Adrenal gland (tissue), 12 donors: Measurements from ENCODE around the gene NRP2. TPM values are rescaled to one million over a fixed set of nuclear protein-coding genes. Genes with fewer than 3 reads are reported as not detected.

Experiments
- DNase-seq, 7 donors: peaks; one replicate each; pipeline ENCODE4 v3.0.0-alpha.2; 2019 to 2020
- H3K27ac ChIP-seq, 5 donors: fragments of 200-600 bp; sonication (generic) in 4 of 5; 1 replicate in 3 of 5; 2 replicates in 2 of 5; pipeline versions ENCODE4 v1.5.1 to v1.8.0; 2016 to 2020; ENCODE audit warnings: mild to moderate bottlenecking in 1 of 5
- H3K27me3 ChIP-seq: fragments of 200-600 bp; 2 replicates; pipeline ENCODE4 v1.8.0; 2021
- H3K36me3 ChIP-seq, 2 donors: fragments of 200-600 bp; replicated peaks in 1 of 2; 1 replicate in 1 of 2; 2 replicates in 1 of 2; pipeline versions ENCODE4 v1.5.1 to v1.8.0; 2018 to 2022
- H3K4me1 ChIP-seq, 2 donors: fragments of 200-600 bp; replicated peaks in 1 of 2; 1 replicate in 1 of 2; 2 replicates in 1 of 2; pipeline versions ENCODE4 v1.5.1 to v1.8.0; 2018 to 2021
- H3K4me3 ChIP-seq, 4 donors: fragments of 200-600 bp; sonication (generic) in 3 of 4; one replicate each; pipeline ENCODE4 v1.5.1; 2016 to 2018
- H3K9me3 ChIP-seq, 3 donors: fragments of 200-600 bp; sonication (generic) in 1 of 3; replicated peaks in 1 of 3; 1 replicate in 2 of 3; 2 replicates in 1 of 3; pipeline versions ENCODE4 v1.5.1 to v1.8.0; 2016 to 2021
- POLR2A ChIP-seq, 2 donors: fragments of 450-650 bp; IDR thresholded peaks; one replicate each; pipeline ENCODE4 v1.6.1; 2017; ENCODE audit warnings: antibody characterized with exemption in 2 of 2, mild to moderate bottlenecking in 2 of 2, moderate library complexity in 1 of 2
- WGBS, 4 donors: extraction: QIAGEN DNeasy Blood & Tissue Kit in 2 of 4; methylation state at CpG; one replicate each; pipeline versions ENCODE4 v1.1.5 to v1.1.7; 2013 to 2017; 5-methylcytosine and 5-hydroxymethylcytosine counted together
- intact Hi-C, 2 donors: fragments of 100-400 bp; cut with DNase I; formaldehyde crosslinking; loops; one replicate each; pipeline versions ENCODE4 v1.14.1 to v1.15.0; 2022 to 2023
- polyA plus RNA-seq, 3 donors: library from polyadenylated mRNA; stranded (reverse); fragments of 200-250 nt in 2 of 3; fragments of 350-450 nt in 1 of 3; fragmentation: Illumina TruSeq in 1 of 3; extraction: RNeasy Lipid Tissue Mini Kit (QIAGEN cat#74804) in 1 of 3; gene quantifications; one replicate each; pipeline ENCODE4 v1.2.3, GENCODE V29; 2013 to 2014
- total RNA-seq, 9 donors: library from RNA; depleted of rRNA in 4 of 9; stranded (reverse); fragments of >200 nt in 4 of 9; fragments of 120-200 nt in 1 of 9; fragmentation: NEBNext Ultra II Directional in 1 of 9; extraction: Animal tissue kit (Norgen Biotek cat#: 25700) in 1 of 9; gene quantifications; one replicate each; pipeline versions ENCODE4 v1.1.0 to v1.2.4, GENCODE V29; 2013 to 2023
- TF ChIP-seq, protein P1 (sequence below), 6 experiments: fragments of 450-650 bp in 4 of 6; fragments of 200-600 bp in 2 of 6; sonication (generic) in 1 of 6; IDR thresholded peaks; 1 replicate in 5 of 6; 2 replicates in 1 of 6; pipeline versions ENCODE4 v1.5.1 to v1.8.0; 2016 to 2021; ENCODE audit warnings: antibody characterized with exemption in 6 of 6, mild to moderate bottlenecking in 2 of 6, moderate library complexity in 1 of 6
- donor health status: healthy with polysubstance abuse.
- donor health status: Bipolar disorder and iron deficiency.
- donor health status: DM: yes; HTN: yes; CAD: no.
- donor health status: DM: no; HTN: no; CAD: no.
- donor health status: DM: no; HTN: no; CAD: no.
- donor health status: DM: yes; HTN: yes; CAD: no.

Gene NRP2
- total and polyA plus RNA-seq, 12 donors = 27.6 to 205 (median 93.1) TPM

DNA sequence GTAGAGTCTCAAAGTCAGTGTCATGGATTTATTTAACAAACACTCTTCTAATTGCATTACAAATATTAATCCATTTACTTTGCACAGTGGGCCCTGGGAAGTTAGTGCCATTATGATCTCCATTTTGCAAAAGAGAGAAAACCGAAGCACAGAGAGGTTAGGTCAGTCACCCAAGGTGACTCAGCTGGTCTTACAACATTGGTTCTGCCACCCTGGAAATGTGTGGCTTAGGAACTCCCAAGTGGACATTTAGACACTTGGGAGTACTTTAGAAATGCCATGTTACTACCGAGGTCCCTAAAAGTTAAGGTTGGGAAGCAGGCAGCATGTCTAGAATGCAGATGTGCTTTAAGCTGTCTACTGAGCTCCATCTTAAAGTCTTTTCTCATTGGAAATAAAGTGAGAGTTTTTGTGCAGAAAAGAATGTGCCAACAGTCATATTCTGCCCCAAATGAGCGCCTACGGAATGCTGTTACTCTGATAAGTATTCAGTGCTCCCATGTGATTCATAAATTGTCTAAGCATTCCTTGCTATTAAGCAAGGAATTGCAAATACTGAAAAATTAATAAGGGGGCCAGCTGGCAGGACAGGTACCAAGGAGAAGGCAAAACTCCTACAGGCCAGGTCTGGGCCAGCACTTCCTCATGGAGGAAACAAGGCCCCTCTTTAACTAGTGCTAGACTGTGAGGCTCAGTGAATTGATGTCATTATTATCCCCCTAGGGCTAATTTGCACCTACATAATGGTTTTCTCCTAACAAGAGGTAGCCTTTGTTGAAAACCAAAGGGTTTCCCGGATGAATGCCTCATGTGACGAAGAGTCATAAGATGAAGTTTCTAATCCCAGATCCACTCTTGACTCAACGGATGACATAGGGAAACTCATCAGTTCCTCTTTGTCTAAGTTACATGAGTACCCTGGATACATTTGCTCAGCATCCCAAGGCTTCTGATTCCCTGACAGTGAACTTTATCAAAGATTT lies 16.3 kb downstream of the NRP2 start:
- Histone ChIP-seq H3K4me3 (no peak overlapping the region), H3K36me3 (peaks cover 0 to 9% of the 10 kb centered on the region in 2 donors), H3K27me3 (no peaks in the 10 kb centered on the region), H3K9me3 (no peaks in the 10 kb centered on the region), H3K4me1 (peaks cover 71 to 99% of the 10 kb centered on the region in 2 donors), H3K27ac (peak overlapping the region; percentile 87 to 96 (median 96))
- no peak for DNase-seq
- 75 to 79% (median 78%) methylated on average over 7 of the region's 7 CpGs for WGBS, 4 donors
- intact Hi-C loops = no loop called here
- TF ChIP-seq POLR2A (IDR thresholded peaks at IDR 0.05) = no peak
- TF ChIP-seq, protein P1, sequence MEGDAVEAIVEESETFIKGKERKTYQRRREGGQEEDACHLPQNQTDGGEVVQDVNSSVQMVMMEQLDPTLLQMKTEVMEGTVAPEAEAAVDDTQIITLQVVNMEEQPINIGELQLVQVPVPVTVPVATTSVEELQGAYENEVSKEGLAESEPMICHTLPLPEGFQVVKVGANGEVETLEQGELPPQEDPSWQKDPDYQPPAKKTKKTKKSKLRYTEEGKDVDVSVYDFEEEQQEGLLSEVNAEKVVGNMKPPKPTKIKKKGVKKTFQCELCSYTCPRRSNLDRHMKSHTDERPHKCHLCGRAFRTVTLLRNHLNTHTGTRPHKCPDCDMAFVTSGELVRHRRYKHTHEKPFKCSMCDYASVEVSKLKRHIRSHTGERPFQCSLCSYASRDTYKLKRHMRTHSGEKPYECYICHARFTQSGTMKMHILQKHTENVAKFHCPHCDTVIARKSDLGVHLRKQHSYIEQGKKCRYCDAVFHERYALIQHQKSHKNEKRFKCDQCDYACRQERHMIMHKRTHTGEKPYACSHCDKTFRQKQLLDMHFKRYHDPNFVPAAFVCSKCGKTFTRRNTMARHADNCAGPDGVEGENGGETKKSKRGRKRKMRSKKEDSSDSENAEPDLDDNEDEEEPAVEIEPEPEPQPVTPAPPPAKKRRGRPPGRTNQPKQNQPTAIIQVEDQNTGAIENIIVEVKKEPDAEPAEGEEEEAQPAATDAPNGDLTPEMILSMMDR (IDR thresholded peaks at IDR 0.05) = no peak

GRCh38 chr2:205699515-205700289 lies 17.4 kb downstream of the NRP2 start:
- H3K27ac ChIP-seq = peak overlapping the region; percentile 87 to 96 (median 96)
- TF ChIP-seq POLR2A (IDR thresholded peaks at IDR 0.05) = no peak
- TF ChIP-seq, protein P1 (IDR thresholded peaks at IDR 0.05) = no peak
- peaks cover 0 to 9% of the 10 kb centered on the region in 2 donors for H3K36me3 ChIP-seq
- peaks cover 82 to 99% of the 10 kb centered on the region in 2 donors for H3K4me1 ChIP-seq
- intact Hi-C loops = no loop called here
- no peaks in the 10 kb centered on the region for H3K9me3 ChIP-seq
- no peak for DNase-seq
- 36 to 42% (median 38%) methylated on average over 4 of the region's 4 CpGs for WGBS, 4 donors
- no peaks in the 10 kb centered on the region for H3K27me3 ChIP-seq
- no peak overlapping the region for H3K4me3 ChIP-seq

DNA sequence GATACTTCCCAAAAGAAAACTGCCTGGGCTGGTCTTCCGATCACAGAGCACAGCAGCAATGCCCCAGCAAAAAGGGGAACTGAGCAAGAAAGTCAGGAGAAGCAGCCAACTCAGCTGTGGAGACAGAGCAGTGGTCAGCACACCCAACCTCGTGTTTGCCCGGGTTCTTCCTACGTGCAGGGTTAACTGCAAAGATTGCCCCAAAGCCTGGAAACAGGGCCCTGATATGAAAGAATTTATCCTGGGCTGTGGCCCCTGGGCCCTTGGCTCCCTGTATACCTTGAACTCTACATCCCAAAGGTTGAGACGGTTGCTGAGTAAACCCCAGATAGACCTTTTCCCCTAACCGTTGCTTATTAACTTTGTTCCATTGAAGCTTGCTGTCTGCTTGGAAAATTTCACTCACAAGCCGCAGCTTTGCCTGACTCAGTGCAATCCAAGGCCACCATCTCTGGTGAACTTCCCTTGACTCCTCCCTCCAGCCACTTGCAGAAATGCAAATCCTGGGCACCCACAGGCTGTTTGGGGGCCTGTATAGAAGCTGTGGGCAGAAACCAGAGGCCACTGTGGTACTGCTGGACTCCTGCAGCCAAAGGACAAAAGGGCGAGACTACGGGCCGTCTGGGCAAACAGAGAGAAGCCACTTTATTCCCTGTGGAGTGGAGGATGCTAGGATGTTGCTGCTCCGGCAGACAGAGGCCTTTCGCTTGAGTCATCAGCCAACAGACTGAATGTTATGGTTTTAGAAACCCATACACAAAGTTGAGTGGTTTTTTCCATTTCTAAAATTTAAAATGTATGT lies 18.2 kb downstream of the NRP2 start:
- Histone ChIP-seq H3K4me1 (peaks cover 84 to 99% of the 10 kb centered on the region in 2 donors), H3K4me3 (no peak overlapping the region), H3K9me3 (no peaks in the 10 kb centered on the region), H3K27ac (peak overlapping the region; percentile 87 to 96 (median 96)), H3K36me3 (peaks cover 0 to 9% of the 10 kb centered on the region in 2 donors), H3K27me3 (no peaks in the 10 kb centered on the region)
- peak in 1 of 2 donors; percentile 45 for TF ChIP-seq POLR2A (IDR thresholded peaks at IDR 0.05)
- TF ChIP-seq, protein P1 (IDR thresholded peaks at IDR 0.05) = no peak
- intact Hi-C loops = no loop called here
- DNase-seq = peak; percentile 72 to 92 (median 90)
- WGBS, 4 donors = 27 to 38% (median 34%) methylated on average over 7 to 12 of the region's 12 CpGs
